Fibroblast of lung (primary cell): ENCODE measurements around the gene RAB31.

Experiments
- CTCF ChIP-seq, 2 donors: IDR thresholded peaks in 1 of 2; conservative IDR thresholded peaks in 1 of 2; 1 replicate in 1 of 2; 2 replicates in 1 of 2; pipeline ENCODE4 v1.5.1; 2011 to 2012; ENCODE audit warnings: low read length in 2 of 2, control low read depth in 1 of 2, inconsistent platforms in 1 of 2, low read depth in 1 of 2, mild to moderate bottlenecking in 1 of 2
- EZH2 ChIP-seq: IDR thresholded peaks from 2 replicates; pipeline ENCODE4 v1.5.1; 2012; ENCODE audit warnings: low read length, control low read depth, mild to moderate bottlenecking; ENCODE audit errors: missing control alignments

DNA sequence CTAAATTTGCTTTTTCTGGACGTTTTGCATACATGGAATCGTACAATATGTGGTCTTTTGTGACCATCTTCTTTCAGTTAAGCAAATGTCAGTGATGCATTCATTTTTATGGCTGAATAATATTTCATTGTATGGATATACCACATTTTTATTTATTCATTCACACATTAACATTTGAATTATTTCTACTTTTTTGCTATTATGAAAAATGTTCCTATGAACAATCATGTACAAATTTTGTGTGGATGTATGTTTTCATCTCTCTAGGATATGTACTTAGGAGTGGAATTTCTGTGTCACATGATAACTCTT lies 110.3 kb downstream of the RAB31 start:
- TF ChIP-seq CTCF (conservative IDR thresholded peaks at IDR 0.05 in 1 of 2, IDR thresholded peaks at IDR 0.05 in 1 of 2; ENCODE audit: low read depth in 1 of 2, low read length in 2 of 2) (no peak), EZH2 (no peak)
